HG03025 (cell line): Measurements from ENCODE around the gene TBC1D5.
A peak's percentile ranks its signal among the peaks of the same experiment; 100 is the strongest.
"Not testable (repeated sequence)": the region's sequence is repeated elsewhere in the genome, so short reads cannot be mapped to it uniquely, and the experiment has no call there.

Source experiments
- ATAC-seq: cut with Tn5 transposase; IDR thresholded peaks from one replicate; pipeline ENCODE4 v1.9.1; 2021; ENCODE audit warnings: mild to moderate bottlenecking, moderate library complexity; ENCODE audit not compliant: unreplicated experiment, low FRiP score

TBC1D5 gene, protein sequence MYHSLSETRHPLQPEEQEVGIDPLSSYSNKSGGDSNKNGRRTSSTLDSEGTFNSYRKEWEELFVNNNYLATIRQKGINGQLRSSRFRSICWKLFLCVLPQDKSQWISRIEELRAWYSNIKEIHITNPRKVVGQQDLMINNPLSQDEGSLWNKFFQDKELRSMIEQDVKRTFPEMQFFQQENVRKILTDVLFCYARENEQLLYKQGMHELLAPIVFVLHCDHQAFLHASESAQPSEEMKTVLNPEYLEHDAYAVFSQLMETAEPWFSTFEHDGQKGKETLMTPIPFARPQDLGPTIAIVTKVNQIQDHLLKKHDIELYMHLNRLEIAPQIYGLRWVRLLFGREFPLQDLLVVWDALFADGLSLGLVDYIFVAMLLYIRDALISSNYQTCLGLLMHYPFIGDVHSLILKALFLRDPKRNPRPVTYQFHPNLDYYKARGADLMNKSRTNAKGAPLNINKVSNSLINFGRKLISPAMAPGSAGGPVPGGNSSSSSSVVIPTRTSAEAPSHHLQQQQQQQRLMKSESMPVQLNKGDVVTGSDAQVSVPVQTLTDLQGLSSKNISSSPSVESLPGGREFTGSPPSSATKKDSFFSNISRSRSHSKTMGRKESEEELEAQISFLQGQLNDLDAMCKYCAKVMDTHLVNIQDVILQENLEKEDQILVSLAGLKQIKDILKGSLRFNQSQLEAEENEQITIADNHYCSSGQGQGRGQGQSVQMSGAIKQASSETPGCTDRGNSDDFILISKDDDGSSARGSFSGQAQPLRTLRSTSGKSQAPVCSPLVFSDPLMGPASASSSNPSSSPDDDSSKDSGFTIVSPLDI

DNA sequence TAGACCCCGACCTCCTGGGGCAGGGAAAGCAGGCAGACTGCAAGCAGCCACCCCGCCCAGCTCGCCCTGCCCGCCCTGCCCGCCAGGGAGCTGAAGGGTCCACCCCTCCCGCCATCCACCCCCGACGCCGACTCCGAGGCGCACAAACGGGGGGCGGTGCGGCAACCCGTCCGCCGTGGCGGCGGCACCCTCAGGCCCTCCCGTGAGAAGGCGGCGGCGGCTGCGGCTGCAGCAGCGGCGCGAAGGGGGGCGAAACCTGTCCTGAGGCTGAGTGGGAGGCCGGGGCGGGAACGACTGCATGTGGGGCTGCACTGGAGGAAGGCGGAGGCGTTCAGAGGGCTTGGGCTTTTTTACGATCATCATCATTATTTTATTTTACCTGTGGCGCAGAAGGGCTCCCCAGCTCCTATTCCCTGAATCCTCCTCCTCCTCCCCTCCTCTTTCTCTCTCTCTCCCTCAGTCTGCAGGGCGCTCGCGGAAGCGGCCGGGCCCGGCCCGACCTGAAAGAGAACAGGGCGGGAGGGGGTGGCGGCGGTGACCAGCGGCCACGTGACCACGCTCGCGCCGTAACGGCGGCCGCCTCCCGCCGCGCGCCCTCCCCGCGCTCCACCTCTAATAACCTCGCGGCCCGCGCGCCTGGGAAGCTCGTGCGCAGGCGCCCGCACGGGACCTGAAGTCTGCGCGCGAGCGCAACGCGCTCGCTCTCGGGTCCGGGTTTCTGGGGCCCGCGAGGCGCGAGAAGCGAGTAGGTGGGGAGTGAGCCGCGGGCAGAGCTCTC is at the start of gene TBC1D5:
Gene TBC1D5, minus strand, starts transcription at position 530 of the 778 bp plus-strand sequence. CDS start 234,061 bp downstream, outside the sequence.
- peak; percentile 67 for ATAC-seq

DNA sequence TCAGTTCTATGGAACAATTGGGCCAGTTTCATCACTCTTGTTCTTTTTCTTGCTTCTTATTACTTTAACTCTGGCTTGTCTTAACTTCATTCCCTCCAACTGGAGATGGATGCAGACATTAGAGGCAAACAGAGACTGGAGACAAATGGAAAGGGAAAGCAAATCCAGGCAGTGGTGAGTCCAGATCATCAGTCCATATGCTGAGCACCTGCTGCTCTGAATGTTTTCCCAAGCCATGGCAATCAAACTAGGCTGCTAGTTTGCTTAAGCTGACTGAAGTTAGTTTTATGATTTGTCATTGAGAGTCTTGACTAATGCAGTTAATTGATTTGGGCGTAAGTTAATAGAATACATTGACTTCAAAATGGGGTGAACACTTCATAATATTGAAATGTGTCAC is 41.0 kb upstream of the TBC1D5 start:
- ATAC-seq: no peak

DNA sequence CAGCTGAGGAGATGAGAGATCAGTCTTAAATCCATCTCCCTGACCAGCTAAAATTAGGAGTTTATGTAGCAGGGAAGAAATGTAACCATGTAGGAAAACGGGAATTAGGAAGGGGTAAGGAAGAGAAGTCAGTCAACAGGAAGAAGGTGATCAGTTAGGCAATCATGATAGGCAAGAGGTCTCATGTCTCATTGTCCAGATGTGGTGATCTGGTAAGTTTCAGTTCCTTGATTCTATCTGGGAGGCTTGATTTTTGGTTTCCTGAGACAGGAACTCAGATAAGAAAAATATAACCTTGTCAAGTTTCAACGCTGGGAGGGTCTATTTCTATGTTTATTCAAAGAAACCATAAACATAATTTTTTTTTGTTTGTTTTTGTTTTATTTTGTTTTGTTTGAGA is 40.3 kb upstream of the TBC1D5 start:
- ATAC-seq: no peak

DNA sequence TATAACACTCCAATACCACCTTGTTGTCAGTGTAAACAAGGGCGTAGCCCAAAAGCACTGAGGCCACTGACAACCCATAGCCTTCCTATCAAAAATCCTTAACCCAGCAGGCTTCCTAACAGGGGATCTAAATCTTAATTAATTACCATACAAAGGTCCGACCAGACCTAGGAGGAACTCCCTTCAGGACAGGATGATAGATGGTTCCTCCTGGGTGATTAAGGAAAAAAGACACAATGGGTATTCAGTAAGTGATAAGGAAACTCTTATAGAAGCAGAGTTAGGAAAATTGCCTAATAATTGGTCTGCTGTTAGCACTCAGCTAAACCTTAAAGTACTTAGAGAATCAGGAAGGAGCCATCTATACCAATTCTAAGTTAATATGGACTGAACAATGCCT is 37.9 kb upstream of the TBC1D5 start:
- not testable (repeated sequence) for ATAC-seq

DNA sequence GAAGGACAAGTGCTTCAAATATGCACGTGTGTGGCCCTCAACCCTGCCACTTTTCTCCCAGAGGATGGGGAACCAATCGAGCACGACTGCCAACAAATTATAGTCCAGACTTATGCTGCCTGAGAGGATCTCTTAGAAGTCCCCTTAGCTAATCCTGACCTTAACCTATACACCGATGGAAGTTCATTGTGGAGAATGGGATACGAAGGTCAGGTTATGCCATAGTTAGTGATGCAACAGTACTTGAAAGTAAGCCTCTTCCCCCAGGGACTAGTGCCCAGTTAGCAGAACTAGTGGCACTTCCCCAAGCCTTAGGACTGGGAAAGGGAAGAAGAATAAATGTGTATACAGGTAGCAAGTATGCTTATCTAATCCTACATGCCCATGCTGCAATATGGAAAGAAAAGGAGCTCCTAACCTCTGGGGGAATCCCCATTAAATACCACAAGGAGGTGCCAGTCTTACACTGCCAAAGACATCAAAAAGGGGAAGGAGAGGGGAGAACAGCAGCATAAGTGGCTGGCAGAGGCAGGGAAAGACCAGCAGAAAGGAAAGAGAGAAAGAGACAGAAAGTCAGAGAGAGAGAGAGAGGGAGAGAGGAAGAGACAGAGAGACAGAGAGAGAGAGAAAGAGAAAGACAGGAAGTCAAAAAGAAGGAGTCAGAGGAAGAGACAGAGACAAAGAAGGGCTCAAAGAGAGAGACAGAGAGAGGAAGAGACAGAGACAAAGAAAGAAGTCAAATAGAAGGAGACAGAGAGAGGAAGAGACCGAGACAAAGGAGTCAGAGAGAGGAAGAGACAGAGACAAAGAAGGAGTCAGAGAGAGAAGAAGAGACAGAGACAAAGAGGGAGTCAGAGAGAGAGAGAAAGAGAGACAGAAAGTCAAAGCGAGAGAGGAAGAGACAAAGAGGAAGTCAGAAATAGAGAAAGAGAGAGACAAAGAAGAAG is 37.1 kb upstream of the TBC1D5 start:
- ATAC-seq: not testable (repeated sequence)

DNA sequence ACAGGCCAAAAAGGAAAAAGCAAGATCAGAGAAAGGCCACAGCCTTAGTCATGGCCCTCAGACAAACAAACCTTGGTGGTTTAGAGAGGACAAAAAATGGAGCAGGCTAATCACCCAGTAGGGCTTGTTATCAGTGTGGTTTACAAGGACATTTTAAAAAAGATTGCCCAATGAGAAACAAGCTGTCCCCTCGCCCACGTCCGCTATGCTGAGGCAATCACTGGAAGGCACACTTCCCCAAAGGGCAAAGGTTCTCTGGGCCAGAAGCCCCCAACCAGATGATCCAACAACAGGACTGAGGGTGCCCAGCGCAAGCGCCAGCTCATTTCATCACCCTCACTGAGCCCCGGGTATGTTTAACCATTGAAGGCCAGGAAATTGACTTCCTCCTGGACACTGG is 34.9 kb upstream of the TBC1D5 start:
- ATAC-seq: not testable (repeated sequence)

DNA sequence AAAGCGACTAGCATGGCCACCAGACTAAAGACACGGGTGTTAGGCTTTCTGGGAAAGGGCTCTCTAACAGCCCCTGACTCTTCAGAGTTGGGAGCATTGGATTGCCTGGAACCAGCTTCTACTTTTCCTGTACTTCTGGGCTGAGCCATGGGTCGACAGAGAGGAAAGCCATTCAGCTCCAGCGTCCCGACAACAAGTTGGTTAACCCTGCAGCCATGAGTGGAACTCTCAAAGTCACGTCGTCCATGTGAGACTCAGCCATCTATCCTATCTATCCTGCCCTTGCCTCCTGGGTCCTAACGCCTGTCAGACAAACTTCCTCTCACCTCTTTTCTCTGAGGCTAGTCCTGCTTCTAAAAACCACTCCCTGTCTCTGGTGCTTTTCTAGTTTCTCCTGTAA is 32.6 kb upstream of the TBC1D5 start:
- no peak for ATAC-seq

DNA sequence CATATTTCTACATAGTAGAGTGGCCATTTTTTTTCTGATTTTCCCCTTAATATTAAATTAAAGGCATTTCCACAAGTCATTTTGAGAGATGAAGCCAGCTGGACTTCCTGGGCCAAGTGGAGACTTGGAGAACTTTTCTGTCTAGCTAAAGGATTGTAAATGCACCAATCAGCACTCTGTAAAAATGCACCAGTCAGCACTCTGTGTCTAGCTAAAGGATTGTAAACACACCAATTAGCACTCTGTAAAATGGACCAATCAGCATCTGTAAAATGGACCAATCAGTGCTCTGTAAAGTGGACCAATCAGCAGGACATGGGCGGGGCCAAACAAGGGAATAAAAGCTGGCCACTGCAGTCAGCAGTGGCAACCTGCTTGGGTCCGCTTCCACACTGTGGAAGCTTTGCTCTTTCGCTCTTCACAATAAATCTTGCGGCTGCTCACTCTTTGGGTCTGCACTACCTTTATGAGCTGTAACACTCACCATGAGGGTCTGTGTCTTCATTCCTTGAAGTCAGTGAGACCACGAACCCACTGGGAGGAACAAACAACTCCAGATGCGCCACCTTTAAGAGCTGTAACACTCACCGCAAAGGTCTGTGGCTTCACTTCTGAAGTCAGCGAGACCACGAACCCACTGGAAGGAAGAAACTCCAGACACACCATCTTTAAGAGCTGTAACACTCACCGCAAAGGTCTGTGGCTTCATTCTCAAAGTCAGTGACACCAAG is 31.9 kb upstream of the TBC1D5 start:
- not testable (repeated sequence) for ATAC-seq

DNA sequence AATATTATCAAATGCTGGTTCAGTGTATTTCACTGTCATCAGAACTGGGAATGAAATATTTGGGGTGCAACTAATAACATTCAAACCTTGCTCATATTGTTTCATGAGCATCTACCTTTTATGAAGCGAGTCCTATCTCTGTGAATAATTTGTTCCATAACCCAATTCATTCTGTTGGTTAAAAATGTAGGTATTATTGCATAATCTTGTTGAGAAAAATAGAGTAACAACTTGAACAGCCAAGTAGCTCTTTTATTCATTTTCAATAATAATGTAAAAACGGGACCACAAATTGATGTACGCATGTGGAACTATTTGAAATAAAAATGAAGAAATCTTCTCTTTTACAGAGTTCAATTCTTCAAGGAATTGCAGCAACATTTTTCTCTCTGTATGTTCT is 30.1 kb upstream of the TBC1D5 start:
- no peak for ATAC-seq

DNA sequence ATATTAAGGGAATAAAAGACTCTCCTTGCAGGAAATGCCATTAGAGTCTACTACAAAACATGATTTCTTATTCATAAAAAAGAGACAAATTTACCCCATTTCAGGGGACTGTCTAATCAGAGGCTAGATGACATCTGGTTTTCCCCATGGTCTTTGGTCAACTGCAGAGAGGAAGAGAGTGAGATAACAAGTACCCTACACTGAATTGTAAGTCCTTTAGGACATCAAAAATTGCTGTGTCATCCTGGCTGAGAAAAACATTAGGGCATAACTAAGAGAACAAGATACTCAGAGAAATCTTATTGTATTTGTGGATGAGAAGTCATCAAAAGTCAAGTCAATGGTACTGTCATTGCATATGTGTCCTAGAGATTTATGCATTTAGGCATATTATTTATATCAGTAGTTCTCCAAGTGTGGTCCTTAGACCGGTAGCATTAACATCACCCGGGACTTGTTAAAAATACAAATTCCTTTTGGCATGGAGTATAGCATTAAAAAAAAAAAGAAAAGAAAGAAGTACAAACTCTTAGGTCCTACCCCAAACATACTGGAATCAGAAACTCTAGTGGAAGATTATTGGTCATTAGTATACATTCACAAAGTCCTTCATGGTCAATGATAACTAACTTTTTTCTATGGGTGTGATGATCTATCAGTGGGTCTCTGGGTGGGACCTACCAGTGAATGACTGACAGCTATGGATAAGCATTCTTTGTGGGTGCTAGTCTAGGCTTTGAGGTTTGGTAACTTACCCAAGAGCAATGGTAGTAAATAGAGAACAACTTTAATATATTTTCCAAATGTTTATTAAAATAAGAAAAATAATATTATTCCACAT is 29.0 kb upstream of the TBC1D5 start:
- no peak for ATAC-seq

DNA sequence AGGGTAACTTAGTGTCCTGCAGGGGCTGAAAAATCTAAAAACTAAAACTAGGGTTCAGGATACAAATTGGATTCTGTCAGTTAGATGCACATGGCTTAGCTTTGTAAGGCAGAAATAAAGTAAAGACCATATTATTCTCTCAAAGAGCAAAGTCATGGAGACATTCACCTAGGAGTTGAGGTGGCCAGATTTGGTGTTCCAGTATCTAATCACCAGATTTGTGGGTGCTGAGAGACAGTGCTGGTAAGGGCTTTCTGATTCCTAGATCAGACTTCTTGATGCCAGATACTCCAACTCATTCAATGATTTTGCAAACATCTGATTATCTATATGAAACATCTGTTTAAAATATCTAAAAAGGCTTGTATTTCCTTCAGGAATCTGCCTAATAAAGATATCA is 28.3 kb upstream of the TBC1D5 start:
- ATAC-seq: no peak

DNA sequence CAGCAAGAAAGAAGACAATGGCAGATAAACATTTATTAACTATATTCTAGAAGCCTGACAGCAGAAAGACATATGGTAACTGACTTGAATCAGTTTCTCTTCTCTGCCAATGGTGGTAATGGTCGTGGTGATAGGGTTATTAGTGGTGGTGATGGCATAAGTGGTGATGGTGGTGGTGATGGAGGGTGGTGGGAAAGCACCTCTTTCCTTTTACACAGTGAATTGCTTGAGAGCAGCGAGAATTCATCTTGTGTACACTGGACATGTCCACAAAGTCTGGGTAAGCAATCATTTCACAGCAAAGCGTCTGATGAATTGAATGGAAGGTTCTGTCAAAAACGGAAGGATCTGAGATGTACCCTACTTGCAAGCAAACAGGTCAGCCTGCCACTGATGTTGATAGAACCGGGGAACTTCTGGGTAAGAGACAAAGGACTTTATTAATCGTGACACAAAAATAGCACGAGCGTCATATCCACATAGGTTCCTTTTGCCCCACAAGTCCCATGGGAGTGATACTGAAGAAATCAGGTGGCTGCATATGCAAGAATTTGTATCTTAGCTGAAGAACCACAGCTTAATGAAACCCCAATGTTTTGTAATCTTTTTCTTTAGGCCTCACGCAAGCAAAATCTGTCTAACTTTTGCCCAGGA is 23.5 kb upstream of the TBC1D5 start:
- ATAC-seq: no peak

DNA sequence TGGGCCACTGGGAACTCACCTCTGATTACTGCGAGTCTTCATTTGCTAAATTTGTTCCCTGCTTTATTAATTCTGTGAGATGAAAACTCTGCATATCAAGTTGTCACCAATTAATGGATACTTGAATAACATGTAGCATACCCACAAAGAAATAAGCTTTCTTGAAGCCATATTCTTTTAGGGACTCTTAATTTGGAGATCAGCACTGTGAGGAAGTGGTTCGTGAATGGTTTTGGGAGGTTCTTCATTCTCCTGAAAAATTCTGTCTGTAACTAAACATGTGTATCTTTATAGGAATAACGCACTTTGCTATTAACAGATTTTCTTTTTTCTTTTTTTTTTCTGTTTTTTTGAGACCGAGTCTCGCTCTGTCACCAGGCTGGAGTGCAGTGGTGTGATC is 19.1 kb upstream of the TBC1D5 start:
- no peak for ATAC-seq

DNA sequence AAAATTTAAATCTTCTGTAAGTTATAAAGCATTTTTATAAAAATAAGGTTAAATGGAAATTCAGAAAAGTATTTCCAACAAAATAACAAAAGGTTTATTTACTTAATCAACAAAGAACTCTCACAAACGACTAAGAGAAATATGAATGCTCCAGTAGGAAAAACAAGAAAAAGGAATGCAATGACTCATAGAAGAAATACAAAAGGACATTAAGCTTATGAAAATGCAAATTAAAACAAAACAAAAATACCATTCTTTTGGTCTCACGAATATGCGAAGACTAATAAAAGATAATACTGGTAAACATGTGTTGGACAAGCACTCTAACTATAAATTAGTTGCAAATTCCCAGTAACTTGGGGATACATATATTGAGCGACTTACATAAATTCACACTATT is 17.5 kb upstream of the TBC1D5 start:
- no peak for ATAC-seq

DNA sequence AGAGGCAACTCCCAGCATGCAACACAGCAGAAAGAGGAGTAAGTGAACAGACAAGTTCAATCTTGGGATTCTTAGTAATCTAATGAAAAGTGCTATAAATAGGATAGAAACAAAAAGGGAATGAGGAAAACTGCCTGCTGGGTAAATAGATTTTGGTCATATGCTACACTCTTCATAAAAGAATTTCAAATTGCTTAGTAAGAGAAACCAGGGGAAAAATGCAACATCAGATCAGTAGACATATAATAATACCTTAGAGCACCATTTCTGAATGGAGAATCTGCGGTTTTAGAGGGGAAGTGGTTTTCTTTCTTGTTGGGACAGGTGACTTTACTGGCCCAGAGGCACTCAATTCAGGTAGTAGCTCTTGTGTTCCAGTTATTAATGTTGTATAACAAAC is 13.4 kb upstream of the TBC1D5 start:
- ATAC-seq: no peak

DNA sequence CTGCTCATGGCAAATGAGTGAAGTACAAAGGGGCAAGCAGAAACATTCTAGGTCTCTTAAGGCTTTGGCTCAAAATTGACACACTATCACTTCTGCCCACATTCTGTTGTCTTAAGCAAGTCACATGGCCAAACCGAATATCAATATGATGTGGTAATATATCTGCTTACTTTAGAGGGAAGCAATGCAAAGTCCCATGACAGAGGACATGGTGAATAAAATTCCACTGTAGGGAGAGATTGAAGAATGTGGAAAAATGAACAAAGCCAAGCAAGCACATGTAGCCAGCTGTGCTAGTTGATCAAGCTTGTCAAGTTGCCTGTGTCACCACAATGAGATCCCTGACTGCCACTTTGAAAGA is 11.2 kb upstream of the TBC1D5 start:
- ATAC-seq: no peak

DNA sequence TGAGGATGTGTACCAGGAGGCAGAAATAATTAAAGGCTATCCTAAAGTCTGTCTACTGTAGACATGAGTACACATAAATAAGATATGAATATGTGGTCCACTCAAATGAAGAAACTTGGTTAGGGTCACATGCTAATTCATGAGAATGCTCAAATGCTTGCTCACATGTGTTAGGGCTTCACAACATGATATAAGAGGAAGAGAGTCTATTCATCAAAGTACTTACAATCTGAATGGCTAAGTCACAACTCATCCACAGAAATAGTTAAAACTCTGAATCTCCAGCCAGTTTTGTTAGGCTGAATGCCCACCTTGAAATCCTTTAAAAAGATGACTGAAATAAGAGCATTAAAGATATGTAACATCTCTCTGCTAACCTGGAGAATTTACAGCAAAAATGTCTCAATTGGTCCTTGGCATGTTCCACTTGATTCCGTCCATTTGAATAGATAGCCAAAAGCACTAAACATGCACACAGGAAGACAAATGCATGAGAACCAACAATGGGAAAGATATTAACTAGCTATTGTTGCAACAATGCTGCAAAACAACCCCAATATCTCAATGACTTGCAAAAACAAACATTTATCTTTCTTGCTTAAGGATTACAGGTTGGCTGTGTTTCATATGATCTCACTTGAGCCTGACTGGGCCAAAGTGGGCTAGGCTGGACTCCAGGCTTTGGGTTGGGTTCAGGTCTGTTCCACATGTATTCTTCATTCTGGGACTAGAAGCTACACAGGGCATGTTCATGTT is 10.6 kb upstream of the TBC1D5 start:
- ATAC-seq: no peak
